Esophagus squamous epithelium (tissue), 4 donors: ENCODE measurements around the gene LTBP2.

ENCODE experiments used
- POLR2A ChIP-seq, 4 donors: fragments of 450-650 bp; IDR thresholded peaks; one replicate each; pipeline ENCODE4 v1.6.1; 2017; ENCODE audit warnings: antibody characterized with exemption in 4 of 4, mild to moderate bottlenecking in 4 of 4, moderate library complexity in 3 of 4
- TF ChIP-seq, protein P1 (sequence below), 6 experiments: fragments of 450-650 bp in 4 of 6; fragments of 200-600 bp in 2 of 6; sonication (generic) in 2 of 6; IDR thresholded peaks; one replicate each; pipeline ENCODE4 v1.5.1; 2016 to 2019; ENCODE audit warnings: antibody characterized with exemption in 6 of 6, mild to moderate bottlenecking in 4 of 6, moderate library complexity in 4 of 6

GRCh38 chr14:74584951-74585350, 27.1 kb downstream of the LTBP2 start:
- TF ChIP-seq, protein P1, sequence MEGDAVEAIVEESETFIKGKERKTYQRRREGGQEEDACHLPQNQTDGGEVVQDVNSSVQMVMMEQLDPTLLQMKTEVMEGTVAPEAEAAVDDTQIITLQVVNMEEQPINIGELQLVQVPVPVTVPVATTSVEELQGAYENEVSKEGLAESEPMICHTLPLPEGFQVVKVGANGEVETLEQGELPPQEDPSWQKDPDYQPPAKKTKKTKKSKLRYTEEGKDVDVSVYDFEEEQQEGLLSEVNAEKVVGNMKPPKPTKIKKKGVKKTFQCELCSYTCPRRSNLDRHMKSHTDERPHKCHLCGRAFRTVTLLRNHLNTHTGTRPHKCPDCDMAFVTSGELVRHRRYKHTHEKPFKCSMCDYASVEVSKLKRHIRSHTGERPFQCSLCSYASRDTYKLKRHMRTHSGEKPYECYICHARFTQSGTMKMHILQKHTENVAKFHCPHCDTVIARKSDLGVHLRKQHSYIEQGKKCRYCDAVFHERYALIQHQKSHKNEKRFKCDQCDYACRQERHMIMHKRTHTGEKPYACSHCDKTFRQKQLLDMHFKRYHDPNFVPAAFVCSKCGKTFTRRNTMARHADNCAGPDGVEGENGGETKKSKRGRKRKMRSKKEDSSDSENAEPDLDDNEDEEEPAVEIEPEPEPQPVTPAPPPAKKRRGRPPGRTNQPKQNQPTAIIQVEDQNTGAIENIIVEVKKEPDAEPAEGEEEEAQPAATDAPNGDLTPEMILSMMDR (IDR thresholded peaks at IDR 0.05) = no peak
- TF ChIP-seq POLR2A (IDR thresholded peaks at IDR 0.05) = no peak
